Body of pancreas (tissue), 4 donors: ENCODE results near the gene CHRNG. TPM values are rescaled to one million over a fixed set of nuclear protein-coding genes. Genes with fewer than 3 reads are reported as not detected.
A peak's percentile ranks its signal among the peaks of the same experiment; 100 is the strongest.

ENCODE experiments used
- ATAC-seq: fragments of 150-250 bp; one replicate; pipeline ENCODE4 v1.9.1; 2016
- DNase-seq, 4 donors: peaks; one replicate each; pipeline ENCODE4 v3.0.0-alpha.2; 2019
- H3K27ac ChIP-seq, 4 donors: fragments of 200-600 bp; sonication (generic); 1 replicate in 3 of 4; 2 replicates in 1 of 4; pipeline versions ENCODE4 v1.5.1 to v1.6.1; 2016 to 2019; ENCODE audit warnings: mild to moderate bottlenecking in 1 of 4, mixed read lengths in 1 of 4, moderate library complexity in 1 of 4
- H3K27me3 ChIP-seq, 2 donors: fragments of 200-600 bp; sonication (generic); one replicate each; pipeline ENCODE4 v1.6.0; 2016; ENCODE audit warnings: mild to moderate bottlenecking in 1 of 2
- H3K36me3 ChIP-seq, 2 donors: fragments of 200-600 bp; sonication (generic); replicated peaks in 1 of 2; 2 replicates each; pipeline ENCODE4 v1.5.1; 2016; ENCODE audit warnings: low read depth in 2 of 2; ENCODE audit not compliant: insufficient read depth in 1 of 2
- H3K4me1 ChIP-seq: fragments of 200-600 bp; sonication (generic); one replicate; pipeline ENCODE4 v1.6.0; 2016
- H3K4me3 ChIP-seq, 2 donors: fragments of 200-600 bp; sonication (generic); 1 replicate in 1 of 2; 2 replicates in 1 of 2; pipeline ENCODE4 v1.5.1; 2016 to 2019
- H3K9me3 ChIP-seq, 3 donors: fragments of 200-600 bp; sonication (generic); 1 replicate in 2 of 3; 2 replicates in 1 of 3; pipeline ENCODE4 v1.5.1; 2016
- POLR2A ChIP-seq, 3 donors: fragments of 450-650 bp; IDR thresholded peaks; one replicate each; pipeline ENCODE4 v1.6.1; 2016; ENCODE audit warnings: antibody characterized with exemption in 3 of 3, mild to moderate bottlenecking in 2 of 3
- WGBS, 2 donors: methylation state at CpG; one replicate each; pipeline ENCODE4 v1.1.5; 2017; 5-methylcytosine and 5-hydroxymethylcytosine counted together
- intact Hi-C: fragments of 100-400 bp; cut with DNase I; formaldehyde crosslinking; loops from one replicate; pipeline ENCODE4 v1.15.1; 2023
- total RNA-seq, 2 donors: library from RNA; depleted of rRNA; stranded (reverse); fragments of >200 nt; gene quantifications; one replicate each; pipeline ENCODE4 v1.1.0, GENCODE V29; 2016
- TF ChIP-seq, protein P1 (sequence below), 7 experiments: fragments of 450-650 bp in 4 of 7; fragments of 200-600 bp in 3 of 7; sonication (generic) in 3 of 7; IDR thresholded peaks; one replicate each; pipeline ENCODE4 v1.5.1; 2016 to 2019; ENCODE audit warnings: antibody characterized with exemption in 7 of 7

The CHRNG gene
- total RNA-seq, 2 donors from 2014 or later, result not detected

DNA sequence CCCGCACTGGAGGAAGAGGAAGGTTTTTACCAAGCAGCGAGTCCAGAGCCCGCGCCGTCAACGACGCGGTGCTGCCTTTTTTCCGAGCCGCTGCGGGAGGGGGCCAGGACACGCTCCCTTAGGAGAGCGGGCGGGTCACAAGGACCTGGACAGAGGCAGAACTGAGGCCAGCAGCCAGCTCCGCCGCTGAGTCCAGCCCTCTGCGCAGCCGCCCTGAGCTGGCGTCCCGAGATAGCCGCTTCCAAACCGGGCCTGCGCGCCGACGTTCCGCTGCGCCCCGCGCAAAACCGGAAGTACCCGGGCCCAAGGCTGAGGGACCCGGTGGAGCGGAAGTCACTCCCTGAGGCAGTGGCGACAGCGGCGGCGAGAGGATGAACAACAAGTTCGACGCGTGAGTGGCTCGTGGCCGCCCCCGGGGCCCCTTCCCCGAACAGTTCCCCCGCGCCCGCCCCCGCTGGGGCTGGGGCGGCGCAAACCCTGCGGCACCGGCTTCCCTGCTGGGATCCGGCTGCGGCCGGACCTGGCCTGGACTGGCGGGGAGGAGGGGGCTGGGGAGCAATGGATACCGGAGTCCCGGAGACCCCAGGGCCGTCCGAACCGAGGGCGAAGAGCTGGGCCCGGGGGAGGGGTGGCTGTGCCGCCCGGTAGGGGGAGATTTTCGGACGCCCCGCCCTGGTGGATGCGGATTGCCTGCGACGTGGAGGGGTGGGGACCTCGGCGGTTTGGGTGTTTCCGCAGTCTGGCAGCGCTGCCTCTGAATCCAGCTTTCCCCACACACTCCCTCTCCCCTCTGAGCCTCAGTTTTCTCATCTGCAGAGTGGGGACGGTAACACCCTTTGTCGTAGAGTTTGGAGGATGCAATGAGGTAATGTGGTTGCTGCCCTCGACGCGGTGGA is 11.1 kb downstream of the CHRNG start, which contains the start of the genes EIF4E2 and TIGD1:
Gene EIF4E2 (plus strand): TSS at position 336 of the 896 bp plus-strand sequence. CDS start 36 bp downstream, at position 372.
Gene TIGD1 (minus strand): TSS at position 204 of the 896 bp plus-strand sequence. CDS start 675 bp downstream, outside the sequence.
- ATAC-seq (peak; percentile 98), DNase-seq (peak; percentile 94 to 96 (median 94))
- H3K4me3 ChIP-seq, result peak within 1 kb of the TSS; percentile 58 to 74
- H3K36me3 ChIP-seq, result no peaks in the 10 kb centered on the region
- 0 to 1% methylated on average over 24 to 77 of the region's 81 CpGs for WGBS, 2 donors
- peaks cover 34% of the 10 kb centered on the region for H3K4me1 ChIP-seq
- intact Hi-C loops, result no loop called here
- H3K9me3 ChIP-seq, result no peaks in the 10 kb centered on the region
- TF ChIP-seq, protein P1, sequence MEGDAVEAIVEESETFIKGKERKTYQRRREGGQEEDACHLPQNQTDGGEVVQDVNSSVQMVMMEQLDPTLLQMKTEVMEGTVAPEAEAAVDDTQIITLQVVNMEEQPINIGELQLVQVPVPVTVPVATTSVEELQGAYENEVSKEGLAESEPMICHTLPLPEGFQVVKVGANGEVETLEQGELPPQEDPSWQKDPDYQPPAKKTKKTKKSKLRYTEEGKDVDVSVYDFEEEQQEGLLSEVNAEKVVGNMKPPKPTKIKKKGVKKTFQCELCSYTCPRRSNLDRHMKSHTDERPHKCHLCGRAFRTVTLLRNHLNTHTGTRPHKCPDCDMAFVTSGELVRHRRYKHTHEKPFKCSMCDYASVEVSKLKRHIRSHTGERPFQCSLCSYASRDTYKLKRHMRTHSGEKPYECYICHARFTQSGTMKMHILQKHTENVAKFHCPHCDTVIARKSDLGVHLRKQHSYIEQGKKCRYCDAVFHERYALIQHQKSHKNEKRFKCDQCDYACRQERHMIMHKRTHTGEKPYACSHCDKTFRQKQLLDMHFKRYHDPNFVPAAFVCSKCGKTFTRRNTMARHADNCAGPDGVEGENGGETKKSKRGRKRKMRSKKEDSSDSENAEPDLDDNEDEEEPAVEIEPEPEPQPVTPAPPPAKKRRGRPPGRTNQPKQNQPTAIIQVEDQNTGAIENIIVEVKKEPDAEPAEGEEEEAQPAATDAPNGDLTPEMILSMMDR (IDR thresholded peaks at IDR 0.05), result peak in 5 of 7 experiments; percentile 15 to 51 (median 39)
- TF ChIP-seq POLR2A (IDR thresholded peaks at IDR 0.05), result peak; percentile 72 to 91 (median 89)
- peak within 1 kb of the TSS; percentile 62 to 98 (median 91) for H3K27ac ChIP-seq
- no peaks in the 10 kb centered on the region for H3K27me3 ChIP-seq

GRCh38 chr2:232551250-232551638 is 11.8 kb downstream of the CHRNG start:
- TF ChIP-seq POLR2A (IDR thresholded peaks at IDR 0.05), result no peak
- TF ChIP-seq, protein P1 (IDR thresholded peaks at IDR 0.05), result no peak
- H3K9me3 ChIP-seq, result no peaks in the 10 kb centered on the region
- peak overlapping the region; percentile 58 to 74 for H3K4me3 ChIP-seq
- intact Hi-C loops, result no loop called here
- WGBS, 2 donors, result 4 to 7% methylated on average over 7 of the region's 7 CpGs
- ATAC-seq (no peak), DNase-seq (no peak)
- peak overlapping the region; percentile 54 to 98 (median 91) for H3K27ac ChIP-seq
- H3K27me3 ChIP-seq, result no peaks in the 10 kb centered on the region
- H3K4me1 ChIP-seq, result peaks cover 34% of the 10 kb centered on the region
- no peaks in the 10 kb centered on the region for H3K36me3 ChIP-seq

GRCh38 chr2:232551776-232552175 is 12.3 kb downstream of the CHRNG start:
- WGBS, 2 donors, result 86 to 95% methylated on average over 4 of the region's 4 CpGs
- no peak for DNase-seq
- Histone ChIP-seq H3K36me3 (no peaks in the 10 kb centered on the region), H3K4me1 (peaks cover 34% of the 10 kb centered on the region), H3K27me3 (no peaks in the 10 kb centered on the region), H3K27ac (no peak overlapping the region), H3K9me3 (no peaks in the 10 kb centered on the region), H3K4me3 (no peak overlapping the region)
- intact Hi-C loops, result no loop called here
- no peak for ATAC-seq
- TF ChIP-seq, protein P1 (IDR thresholded peaks at IDR 0.05), result no peak
- TF ChIP-seq POLR2A (IDR thresholded peaks at IDR 0.05), result no peak

- Histone ChIP-seq H3K4me3 (no peak overlapping the region), H3K9me3 (no peaks in the 10 kb centered on the region), H3K36me3 (peaks cover 0 to 17% of the 10 kb centered on the region in 2 donors), H3K27me3 (no peaks in the 10 kb centered on the region), H3K4me1 (peaks cover 24% of the 10 kb centered on the region), H3K27ac (no peak overlapping the region)
- DNase-seq (no peak), ATAC-seq (no peak)
- WGBS, 2 donors, result 80 to 85% methylated on average over 3 of the region's 3 CpGs
- intact Hi-C loops, result no loop called here
- TF ChIP-seq, protein P1 (IDR thresholded peaks at IDR 0.05), result no peak
- TF ChIP-seq POLR2A (IDR thresholded peaks at IDR 0.05), result no peak
Observed at GRCh38 chr2:232556426-232556825, 16.9 kb downstream of the CHRNG start.
